ENCODE results near the gene TNK2. TPM values are rescaled to one million over a fixed set of nuclear protein-coding genes. Genes with fewer than 3 reads are reported as not detected.

The TNK2 gene
- total RNA-seq, 2 donors from 2014 or later: 26.5 to 38.6 TPM

DNA sequence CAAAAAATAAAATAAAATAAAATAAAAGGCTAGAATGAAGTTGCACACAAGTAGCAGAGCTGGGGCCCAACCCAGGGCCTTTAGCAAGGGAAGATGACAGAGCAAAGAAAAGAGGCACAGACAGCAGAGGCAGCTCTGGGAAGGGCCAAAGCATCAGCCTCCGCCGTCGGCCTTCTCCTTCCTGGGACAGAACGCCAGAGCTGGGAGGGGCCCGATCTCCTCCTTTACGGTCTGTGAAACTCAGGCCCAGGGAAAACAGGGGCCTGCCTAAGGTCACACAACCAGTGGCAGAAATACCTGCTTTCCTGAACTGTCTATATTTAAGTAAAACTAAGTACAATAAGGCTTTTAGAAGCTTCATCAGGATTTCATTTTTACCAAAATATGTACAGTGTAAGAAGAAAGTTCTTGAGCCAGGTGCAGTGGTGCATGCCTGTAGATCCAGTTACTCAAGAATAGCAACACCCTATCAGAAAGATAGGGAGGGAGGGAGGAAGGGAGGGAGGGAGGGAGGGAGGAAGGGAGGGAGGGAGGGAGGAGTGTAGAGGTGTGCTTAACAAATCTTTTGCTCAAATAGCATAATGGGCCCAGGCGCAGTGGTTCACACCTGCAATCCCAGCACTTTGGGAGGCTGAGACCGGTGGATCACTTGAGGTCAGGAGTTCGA lies 53.6 kb downstream of the TNK2 start:
- DNase-seq (ENCODE audit: low spot score): no peak
- Histone ChIP-seq H3K27ac (no peak overlapping the region), H3K9me3 (no peaks in the 10 kb centered on the region), H3K4me3 (no peak overlapping the region), H3K4me1 (peaks cover 0 to 11% of the 10 kb centered on the region in 2 donors), H3K27me3 (no peaks in the 10 kb centered on the region), H3K36me3 (no peaks in the 10 kb centered on the region)
- no peak for TF ChIP-seq CTCF (IDR thresholded peaks at IDR 0.05)

DNA sequence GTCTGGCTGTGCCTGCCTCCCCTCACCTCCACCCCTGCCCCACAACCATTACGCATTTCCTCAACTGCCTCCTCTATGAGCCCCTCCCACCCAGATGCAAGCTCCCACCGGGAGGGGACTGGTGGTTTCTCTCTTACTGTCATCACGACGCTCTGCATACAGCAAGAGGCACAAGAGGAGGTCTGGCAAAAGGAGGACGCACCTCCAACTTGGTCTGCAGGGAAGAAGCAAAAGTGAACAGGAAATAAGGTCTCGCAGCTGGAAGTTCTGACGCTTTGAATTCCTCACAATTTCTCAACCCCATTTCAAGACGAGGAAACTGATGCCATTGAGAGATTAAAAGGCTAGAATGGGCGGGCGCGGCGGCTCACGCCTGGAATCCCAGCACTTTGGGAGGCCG lies 54.4 kb downstream of the TNK2 start:
- no peaks in the 10 kb centered on the region for H3K27me3 ChIP-seq

GRCh38 chr3:195853036-195853435 lies 55.3 kb downstream of the TNK2 start:
- no peaks in the 10 kb centered on the region for H3K36me3 ChIP-seq
- H3K4me1 ChIP-seq: peaks cover 0 to 3% of the 10 kb centered on the region in 2 donors
- H3K4me3 ChIP-seq: no peak overlapping the region
- H3K27ac ChIP-seq: no peak overlapping the region
- TF ChIP-seq CTCF (IDR thresholded peaks at IDR 0.05): no peak
- H3K9me3 ChIP-seq: no peaks in the 10 kb centered on the region
- H3K27me3 ChIP-seq: no peaks in the 10 kb centered on the region
- DNase-seq (ENCODE audit: low spot score): no peak

More for the DNA sequence above, 54.4 kb downstream of the TNK2 start:
- peaks cover 0 to 3% of the 10 kb centered on the region in 2 donors for H3K4me1 ChIP-seq
- DNase-seq (ENCODE audit: low spot score): no peak
- TF ChIP-seq CTCF (IDR thresholded peaks at IDR 0.05): no peak
- H3K27ac ChIP-seq: no peak overlapping the region
- H3K9me3 ChIP-seq: no peaks in the 10 kb centered on the region
- H3K36me3 ChIP-seq: no peaks in the 10 kb centered on the region
- H3K4me3 ChIP-seq: no peak overlapping the region

GRCh38 chr3:195850857-195851543 lies 57.4 kb downstream of the TNK2 start:
- Histone ChIP-seq H3K4me1 (peaks cover 0 to 3% of the 10 kb centered on the region in 2 donors), H3K4me3 (peak overlapping the region in 1 of 2 donors; percentile 24), H3K27ac (no peak overlapping the region), H3K27me3 (no peaks in the 10 kb centered on the region), H3K36me3 (no peaks in the 10 kb centered on the region), H3K9me3 (no peaks in the 10 kb centered on the region)
- peak; percentile 93 for DNase-seq (ENCODE audit: low spot score)
- TF ChIP-seq CTCF (IDR thresholded peaks at IDR 0.05): peak; percentile 100

GRCh38 chr3:195849322-195850074 lies 58.9 kb downstream of the TNK2 start:
- no peak for DNase-seq (ENCODE audit: low spot score)
- Histone ChIP-seq H3K4me3 (no peak overlapping the region), H3K9me3 (no peaks in the 10 kb centered on the region), H3K4me1 (peaks cover 0 to 3% of the 10 kb centered on the region in 2 donors), H3K27ac (no peak overlapping the region), H3K27me3 (no peaks in the 10 kb centered on the region), H3K36me3 (no peaks in the 10 kb centered on the region)
- TF ChIP-seq CTCF (IDR thresholded peaks at IDR 0.05): peak in 1 of 2 donors; percentile 34

All from right atrium auricular region (tissue), 2 donors.